Gastrocnemius medialis (tissue), 4 donors: ENCODE measurements around the gene LDAH. TPM values are rescaled to one million over a fixed set of nuclear protein-coding genes. Genes with fewer than 3 reads are reported as not detected.

ENCODE experiments used
- ATAC-seq, 2 donors: fragments of 150-250 bp; one replicate each; pipeline ENCODE4 v1.9.1; 2016
- DNase-seq, 2 donors: peaks; one replicate each; pipeline ENCODE4 v3.0.0-alpha.2; 2019
- H3K27ac ChIP-seq, 4 donors: fragments of 200-600 bp; sonication (generic); 1 replicate in 1 of 4; 2 replicates in 3 of 4; pipeline ENCODE4 v1.5.1; 2016 to 2018; ENCODE audit warnings: mild to moderate bottlenecking in 2 of 4, moderate library complexity in 1 of 4
- H3K27me3 ChIP-seq, 3 donors: fragments of 200-600 bp; sonication (generic) in 2 of 3; 1 replicate in 1 of 3; 2 replicates in 2 of 3; pipeline versions ENCODE4 v1.5.1 to v1.6.0; 2016 to 2019; ENCODE audit warnings: mild to moderate bottlenecking in 1 of 3, moderate library complexity in 1 of 3
- H3K36me3 ChIP-seq, 2 donors: fragments of 200-600 bp; sonication (generic) in 1 of 2; one replicate each; pipeline ENCODE4 v1.5.1; 2017 to 2018
- H3K4me1 ChIP-seq, 2 donors: fragments of 200-600 bp; sonication (generic) in 1 of 2; one replicate each; pipeline ENCODE4 v1.5.1; 2016 to 2017; ENCODE audit warnings: mild to moderate bottlenecking in 2 of 2
- H3K4me3 ChIP-seq, 4 donors: fragments of 200-600 bp; sonication (generic) in 3 of 4; 1 replicate in 1 of 4; 2 replicates in 3 of 4; pipeline ENCODE4 v1.5.1; 2016 to 2019; ENCODE audit warnings: mild to moderate bottlenecking in 2 of 4
- H3K9me3 ChIP-seq, 3 donors: fragments of 200-600 bp; sonication (generic) in 2 of 3; 1 replicate in 1 of 3; 2 replicates in 2 of 3; pipeline ENCODE4 v1.5.1; 2016 to 2019
- CTCF ChIP-seq, 5 experiments: fragments of 450-650 bp in 3 of 5; fragments of 200-600 bp in 2 of 5; sonication (generic) in 2 of 5; IDR thresholded peaks in 4 of 5; conservative IDR thresholded peaks in 1 of 5; 1 replicate in 4 of 5; 2 replicates in 1 of 5; pipeline ENCODE4 v1.5.1; 2016 to 2019; ENCODE audit warnings: antibody characterized with exemption in 5 of 5, mild to moderate bottlenecking in 3 of 5, moderate library complexity in 3 of 5
- POLR2A ChIP-seq, 2 donors: fragments of 450-650 bp; IDR thresholded peaks; one replicate each; pipeline ENCODE4 v1.6.1; 2017; ENCODE audit warnings: antibody characterized with exemption in 2 of 2, mild to moderate bottlenecking in 2 of 2, moderate library complexity in 2 of 2
- in situ Hi-C, 4 donors: fragments of 200-750 bp; cut with MboI; loops; one replicate each; pipeline versions ENCODE4 v1.15.0 to v1.8.0; 2017; ENCODE audit warnings: low sequenced_read_pairs in 4 of 4
- intact Hi-C: fragments of 100-400 bp; cut with DNase I; formaldehyde crosslinking; loops from one replicate; pipeline ENCODE4 v1.15.1; 2023; ENCODE audit warnings: low total_unique reads
- total RNA-seq, 4 donors: library from RNA; depleted of rRNA; stranded (reverse); fragments of >200 nt; gene quantifications; one replicate each; pipeline versions ENCODE4 v1.1.0 to v1.2.3, GENCODE V29; 2016

The LDAH gene
- total RNA-seq, 4 donors from 2014 or later = 0.97 to 2.2 (median 1.4) TPM

DNA sequence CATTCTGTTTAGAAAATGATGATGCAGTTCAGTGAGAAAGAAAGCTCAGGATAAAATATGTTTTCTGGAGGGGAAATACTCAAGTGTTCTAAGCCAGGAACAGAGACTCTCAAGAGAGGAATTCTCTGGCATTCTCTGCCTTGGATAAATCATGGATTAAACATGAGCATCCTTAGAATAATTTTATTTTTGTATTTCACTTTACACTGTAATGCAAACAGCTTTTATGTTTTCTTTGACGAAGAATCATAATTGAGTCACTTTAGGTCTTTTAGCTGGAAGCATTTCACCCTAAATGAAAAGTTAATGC, 144.9 kb downstream of the LDAH start:
- H3K4me1 ChIP-seq = no peaks in the 10 kb centered on the region
- DNase-seq (no peak), ATAC-seq (no peak)
- TF ChIP-seq CTCF (IDR thresholded peaks at IDR 0.05 in 4 of 5, conservative IDR thresholded peaks at IDR 0.05 in 1 of 5) = no peak
- in situ Hi-C loops = loop anchor here in 1 of 4 donors (25.0 kb wide), 1 partner anchor 434 kb away; the partner anchor contains the start of gene TDRD15
- no peaks in the 10 kb centered on the region for H3K9me3 ChIP-seq
- H3K4me3 ChIP-seq = no peak overlapping the region
- H3K27me3 ChIP-seq = peaks cover 0 to 14% (median 12%) of the 10 kb centered on the region in 3 donors
- no peak overlapping the region for H3K27ac ChIP-seq
- intact Hi-C loops = no loop called here
- H3K36me3 ChIP-seq = no peaks in the 10 kb centered on the region

- TF ChIP-seq POLR2A (IDR thresholded peaks at IDR 0.05) = no peak
- TF ChIP-seq CTCF (IDR thresholded peaks at IDR 0.05 in 4 of 5, conservative IDR thresholded peaks at IDR 0.05 in 1 of 5) = no peak
- intact Hi-C loops = no loop called here
- Histone ChIP-seq H3K4me1 (no peaks in the 10 kb centered on the region), H3K4me3 (no peak overlapping the region), H3K27ac (no peak overlapping the region), H3K27me3 (peaks cover 5 to 20% (median 17%) of the 10 kb centered on the region in 3 donors), H3K9me3 (no peaks in the 10 kb centered on the region), H3K36me3 (no peaks in the 10 kb centered on the region)
- in situ Hi-C loops = loop anchor here in 1 of 4 donors (25.0 kb wide), 1 partner anchor 435 kb away; the partner anchor contains the start of gene TDRD15
- DNase-seq = no peak
- no peak for ATAC-seq
Observed at GRCh38 chr2:20677301-20678085, 145.4 kb downstream of the LDAH start.

GRCh38 chr2:20676353-20677215, 146.3 kb downstream of the LDAH start:
- H3K4me1 ChIP-seq = no peaks in the 10 kb centered on the region
- H3K27ac ChIP-seq = no peak overlapping the region
- no peaks in the 10 kb centered on the region for H3K36me3 ChIP-seq
- ATAC-seq = peak in 1 of 2 donors; percentile 46
- peaks cover 14 to 29% (median 26%) of the 10 kb centered on the region in 3 donors for H3K27me3 ChIP-seq
- H3K4me3 ChIP-seq = no peak overlapping the region
- in situ Hi-C loops (loop anchor here in 1 of 4 donors (25.0 kb wide), 1 partner anchor 436 kb away; the partner anchor contains the start of gene TDRD15), intact Hi-C loops (no loop called here)
- TF ChIP-seq POLR2A (IDR thresholded peaks at IDR 0.05) = no peak
- peak in 1 of 5 experiments; percentile 19 for TF ChIP-seq CTCF (IDR thresholded peaks at IDR 0.05 in 4 of 5, conservative IDR thresholded peaks at IDR 0.05 in 1 of 5)
- DNase-seq = no peak
- H3K9me3 ChIP-seq = no peaks in the 10 kb centered on the region

DNA sequence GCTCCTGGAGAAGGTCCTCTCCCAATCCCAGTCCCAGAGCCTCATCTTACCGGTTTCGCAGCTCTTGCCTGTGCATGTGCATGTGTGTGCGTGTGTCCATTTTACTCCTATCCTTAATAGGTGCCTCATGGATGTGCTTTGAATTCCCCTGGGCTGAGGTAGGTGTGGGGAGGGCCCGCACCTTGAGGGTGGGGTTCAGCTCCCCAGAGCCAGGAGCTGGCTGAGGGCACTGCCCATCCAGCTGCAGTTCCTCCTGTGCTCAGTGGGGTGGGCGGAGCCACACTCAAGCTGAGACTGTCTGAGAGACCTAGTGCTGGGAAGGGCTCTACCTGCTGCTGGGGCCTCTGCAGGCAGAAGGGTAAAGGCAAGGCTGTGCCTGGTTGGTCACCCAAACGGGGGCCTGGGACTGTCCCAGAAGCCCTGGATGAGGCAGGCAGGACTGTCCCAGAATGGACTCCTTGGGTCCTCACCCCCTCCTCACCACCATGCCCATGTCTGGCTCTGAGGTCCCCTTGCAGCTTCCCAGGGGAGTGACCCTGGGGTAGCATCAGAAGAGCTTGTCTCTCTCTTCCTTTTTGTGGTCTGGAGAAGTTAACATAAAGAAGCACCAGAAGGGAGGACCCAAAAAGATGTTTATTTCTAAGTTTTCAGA, 147.1 kb downstream of the LDAH start:
- ATAC-seq (no peak), DNase-seq (no peak)
- in situ Hi-C loops = loop anchor here in 1 of 4 donors (25.0 kb wide), 1 partner anchor 436 kb away; the partner anchor contains the start of gene TDRD15
- intact Hi-C loops = no loop called here
- H3K4me3 ChIP-seq = no peak overlapping the region
- H3K9me3 ChIP-seq = no peaks in the 10 kb centered on the region
- no peaks in the 10 kb centered on the region for H3K4me1 ChIP-seq
- no peaks in the 10 kb centered on the region for H3K36me3 ChIP-seq
- TF ChIP-seq POLR2A (IDR thresholded peaks at IDR 0.05) (no peak), CTCF (IDR thresholded peaks at IDR 0.05 in 4 of 5, conservative IDR thresholded peaks at IDR 0.05 in 1 of 5) (no peak)
- no peak overlapping the region for H3K27ac ChIP-seq
- H3K27me3 ChIP-seq = peaks cover 21 to 37% (median 32%) of the 10 kb centered on the region in 3 donors
